ENCODE data around the gene DSCAM. TPM values are rescaled to one million over a fixed set of nuclear protein-coding genes. Genes with fewer than 3 reads are reported as not detected.

The DSCAM gene
- total and polyA plus RNA-seq, 2 donors (not counting 3 experiments of a cell fraction or from before 2014, with no cell fraction given), result not detected

DNA sequence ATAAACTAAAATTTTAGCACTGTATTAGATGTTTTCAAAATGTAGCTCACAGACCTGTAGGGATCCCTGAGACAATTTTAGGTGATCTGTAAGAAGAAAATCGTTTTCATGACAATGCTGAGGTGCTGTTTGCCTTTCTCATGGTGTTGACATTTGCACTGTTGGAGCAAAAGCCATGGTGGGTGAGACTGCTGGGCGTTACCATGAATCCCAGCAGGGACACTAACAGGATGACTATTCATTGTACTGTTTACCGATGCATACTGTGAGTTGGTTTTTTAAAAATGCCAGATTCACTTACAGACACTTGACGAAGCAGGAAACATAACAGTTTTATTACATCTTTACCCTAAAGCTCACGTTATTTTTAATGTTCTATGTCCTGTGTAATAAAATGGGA is 511.3 kb downstream of the DSCAM start:
- Histone ChIP-seq H4K20me1 (replicated peaks; ENCODE audit: control insufficient read depth, extremely low read depth, insufficient read depth, low read length) (no peaks in the 10 kb centered on the region), H3K4me3 (replicated peaks in 1 of 3; ENCODE audit: insufficient read depth in 1 of 3, low read depth in 1 of 3, low read length in 3 of 3) (no peak overlapping the region), H3K79me2 (ENCODE audit: control insufficient read depth, insufficient read depth, low read length) (no peaks in the 10 kb centered on the region), H3K4me2 (ENCODE audit: insufficient read depth, low read length) (no peak overlapping the region), H3K9ac (replicated peaks; ENCODE audit: extremely low read depth, insufficient read depth, low read length) (no peak overlapping the region), H3K36me3 (ENCODE audit: control insufficient read depth in 2 of 2, extremely low read depth in 1 of 2, insufficient read depth in 2 of 2, low read length in 2 of 2) (no peaks in the 10 kb centered on the region), H3K27ac (ENCODE audit: insufficient read depth, low read depth, low read length) (no peak overlapping the region), H3K9me1 (replicated peaks; ENCODE audit: control insufficient read depth, extremely low read depth, insufficient read depth, low read length) (no peaks in the 10 kb centered on the region), H3K4me1 (ENCODE audit: control insufficient read depth, extremely low read depth, insufficient read depth, low read length) (no peaks in the 10 kb centered on the region), H3K27me3 (ENCODE audit: control insufficient read depth in 2 of 2, insufficient read depth in 2 of 2, low read length in 2 of 2) (no peaks in the 10 kb centered on the region), H3K9me3 (replicated peaks; ENCODE audit: control insufficient read depth, insufficient read depth, low read length) (peaks cover 2% of the 10 kb centered on the region), H2AFZ (ENCODE audit: low read depth, low read length) (no peak overlapping the region)
- CTCF ChIA-PET, result no interaction called here
- no peak for DNase-seq (ENCODE audit: low read depth, low spot score)
- no TSS peak for BruUV-seq (replicated peaks)
- dilution Hi-C loops (cut with MboI; ENCODE audit: extremely low pct_ligation_motif_present, low sequenced_read_pairs) (no loop called here), intact Hi-C loops (cut with micrococcal nuclease) (no loop called here)
- TF ChIP-seq MAX (IDR thresholded peaks at IDR 0.05; ENCODE audit: insufficient read depth, insufficient read length), result no peak
- no peak for FAIRE-seq
- POLR2A ChIA-PET, result no interaction called here

DNA sequence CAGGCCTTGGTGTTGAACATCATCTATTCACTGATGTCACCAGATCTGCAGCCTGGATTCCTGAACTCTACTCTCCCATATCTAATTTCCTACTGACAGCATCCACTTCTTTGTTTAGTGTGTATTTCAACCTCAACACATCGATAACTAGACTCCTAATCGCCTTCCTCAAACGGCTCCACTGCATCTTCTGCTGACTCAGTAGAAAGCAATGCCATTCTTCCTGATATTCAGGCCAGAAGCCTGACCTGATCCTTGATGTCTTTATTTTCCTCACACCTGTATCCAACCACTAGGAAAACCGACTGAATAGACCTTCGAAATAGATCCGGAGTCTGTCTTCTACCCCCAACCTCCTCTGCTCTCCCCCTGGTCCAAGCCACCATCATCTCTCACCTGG is 512.8 kb downstream of the DSCAM start:
- H3K4me1 ChIP-seq (ENCODE audit: control insufficient read depth, extremely low read depth, insufficient read depth, low read length), result no peaks in the 10 kb centered on the region
- no peaks in the 10 kb centered on the region for H3K27me3 ChIP-seq (ENCODE audit: control insufficient read depth in 2 of 2, insufficient read depth in 2 of 2, low read length in 2 of 2)
- H3K4me3 ChIP-seq (replicated peaks in 1 of 3; ENCODE audit: insufficient read depth in 1 of 3, low read depth in 1 of 3, low read length in 3 of 3), result no peak overlapping the region
- TF ChIP-seq CTCF (IDR thresholded peaks at IDR 0.05; ENCODE audit: extremely low read depth in 1 of 2, insufficient read depth in 1 of 2, low read depth in 1 of 2, low read length in 2 of 2) (no peak), MYC (IDR thresholded peaks at IDR 0.05; ENCODE audit: low read depth, low read length) (no peak), POLR2AphosphoS5 (IDR thresholded peaks at IDR 0.05; ENCODE audit: insufficient read depth, low read depth, low read length) (no peak), POLR2A (IDR thresholded peaks at IDR 0.05; ENCODE audit: low read depth, low read length) (no peak), EZH2 (IDR thresholded peaks at IDR 0.05; ENCODE audit: borderline replicate concordance, low read depth, low read length, severe bottlenecking) (no peak), FOS (IDR thresholded peaks at IDR 0.05; ENCODE audit: borderline replicate concordance, insufficient read depth, low read length) (no peak), GATA2 (IDR thresholded peaks at IDR 0.05; ENCODE audit: insufficient read depth, insufficient read length, low read depth, low read length) (no peak), MAX (IDR thresholded peaks at IDR 0.05; ENCODE audit: insufficient read depth, insufficient read length) (no peak), JUN (IDR thresholded peaks at IDR 0.05; ENCODE audit: borderline replicate concordance, insufficient read depth, insufficient read length, low read depth) (no peak)
- no peak for DNase-seq (ENCODE audit: low read depth, low spot score)
- intact Hi-C loops (cut with micrococcal nuclease), result no loop called here
- H3K9ac ChIP-seq (replicated peaks; ENCODE audit: extremely low read depth, insufficient read depth, low read length), result no peak overlapping the region
- no peaks in the 10 kb centered on the region for H3K36me3 ChIP-seq (ENCODE audit: control insufficient read depth in 2 of 2, extremely low read depth in 1 of 2, insufficient read depth in 2 of 2, low read length in 2 of 2)
- FAIRE-seq, result no peak
- H3K79me2 ChIP-seq (ENCODE audit: control insufficient read depth, insufficient read depth, low read length), result no peaks in the 10 kb centered on the region
- POLR2A ChIA-PET, result no interaction called here
- no peak overlapping the region for H3K27ac ChIP-seq (ENCODE audit: insufficient read depth, low read depth, low read length)
- CTCF ChIA-PET, result no interaction called here
- no TSS peak for BruUV-seq (replicated peaks)
- H3K9me1 ChIP-seq (replicated peaks; ENCODE audit: control insufficient read depth, extremely low read depth, insufficient read depth, low read length), result no peaks in the 10 kb centered on the region
- dilution Hi-C loops (cut with MboI; ENCODE audit: extremely low pct_ligation_motif_present, low sequenced_read_pairs), result no loop called here
- H2AFZ ChIP-seq (ENCODE audit: low read depth, low read length), result no peak overlapping the region
- H4K20me1 ChIP-seq (replicated peaks; ENCODE audit: control insufficient read depth, extremely low read depth, insufficient read depth, low read length), result no peaks in the 10 kb centered on the region
- H3K4me2 ChIP-seq (ENCODE audit: insufficient read depth, low read length), result no peak overlapping the region
- peaks cover 2% of the 10 kb centered on the region for H3K9me3 ChIP-seq (replicated peaks; ENCODE audit: control insufficient read depth, insufficient read depth, low read length)
